HEK293 (cell line): ENCODE measurements around the gene CAPN8.

Source experiments
- CTCF ChIA-PET: fragments of 350-600 bp; formaldehyde crosslinking; extraction: SDS; loops from one replicate; lab custom pipeline; 2021; ENCODE audit warnings: antibody characterized with exemption; lab: Yijun Ruan, JAX
- POLR2A ChIA-PET: fragments of 300-600 bp; formaldehyde crosslinking; extraction: SDS; loops from one replicate; lab custom pipeline; 2020; ENCODE audit warnings: antibody characterized with exemption, inconsistent platforms; lab: Yijun Ruan, JAX
- H3K27ac ChIP-seq: fragments of 200-500 bp; sonication (Bioruptor generic); 2 replicates; pipeline ENCODE4 v1.5.1; 2014; ENCODE audit warnings: low read depth, low read length, control low read depth, inconsistent platforms; ENCODE audit errors: extremely low read depth
- H3K36me3 ChIP-seq, 2 experiments: fragments of 200-500 bp in 1 of 2; sonication (Bioruptor generic) in 1 of 2; 1 replicate in 1 of 2; 2 replicates in 1 of 2; pipeline ENCODE4 v1.5.1; 2014 to 2017; ENCODE audit warnings: inconsistent platforms in 2 of 2, low read length in 2 of 2; ENCODE audit not compliant: control insufficient read depth in 2 of 2, insufficient read depth in 1 of 2
- H3K4me1 ChIP-seq: fragments of 200-500 bp; sonication (Bioruptor generic); 2 replicates; pipeline ENCODE4 v1.5.1; 2014; ENCODE audit warnings: mild to moderate bottlenecking, low read length, inconsistent platforms; ENCODE audit not compliant: control insufficient read depth, insufficient read depth
- H3K4me3 ChIP-seq: 2 replicates; pipeline ENCODE4 v1.5.1; 2011; ENCODE audit warnings: low read depth, mild to moderate bottlenecking, control low read depth, low read length, moderate library complexity
- H3K9me3 ChIP-seq: fragments of 200-500 bp; sonication (Bioruptor generic); 2 replicates; pipeline ENCODE4 v1.5.1; 2014; ENCODE audit warnings: low read depth, low read length, inconsistent platforms; ENCODE audit not compliant: control insufficient read depth, insufficient read depth
- EGR2 ChIP-seq: fragments of 450-650 bp; formaldehyde crosslinking; IDR thresholded peaks from 2 replicates; pipeline ENCODE4 v1.5.1; 2016; ENCODE audit warnings: low read depth, missing biosample characterization, missing genetic modification characterization
- GLI4 ChIP-seq: fragments of 450-650 bp; formaldehyde crosslinking; IDR thresholded peaks from 2 replicates; pipeline ENCODE4 v1.5.1; 2016; ENCODE audit warnings: missing biosample characterization, missing genetic modification characterization
- HOXA7 ChIP-seq: sonication (generic); formaldehyde crosslinking; IDR thresholded peaks from 2 replicates; pipeline ENCODE4 v1.8.1; 2022; ENCODE audit warnings: missing genetic modification reagents, borderline replicate concordance
- MYNN ChIP-seq: fragments of 450-650 bp; formaldehyde crosslinking; IDR thresholded peaks from 2 replicates; pipeline ENCODE4 v1.5.1; 2016; ENCODE audit warnings: missing biosample characterization, missing genetic modification characterization, borderline replicate concordance
- SALL2 ChIP-seq: fragments of 450-650 bp; formaldehyde crosslinking; IDR thresholded peaks from 2 replicates; pipeline ENCODE4 v1.5.0; 2017; ENCODE audit warnings: missing biosample characterization, mild to moderate bottlenecking, missing genetic modification characterization, borderline replicate concordance
- TRIM28 ChIP-seq: IDR thresholded peaks from 2 replicates; pipeline ENCODE4 v1.6.1; 2011; ENCODE audit warnings: low read length, control low read depth, borderline replicate concordance
- TSHZ1 ChIP-seq: fragments of 450-650 bp; formaldehyde crosslinking; IDR thresholded peaks from 2 replicates; pipeline ENCODE4 v1.5.1; 2016; ENCODE audit warnings: missing biosample characterization, missing genetic modification characterization, borderline replicate concordance
- WT1 ChIP-seq: fragments of 450-650 bp; formaldehyde crosslinking; IDR thresholded peaks from 2 replicates; pipeline ENCODE4 v1.5.1; 2016; ENCODE audit warnings: missing biosample characterization, missing genetic modification characterization
- ZBTB17 ChIP-seq: fragments of 450-650 bp; formaldehyde crosslinking; IDR thresholded peaks from 2 replicates; pipeline ENCODE4 v1.5.1; 2016; ENCODE audit warnings: missing biosample characterization, missing genetic modification characterization
- ZFHX2 ChIP-seq: fragments of 450-650 bp; formaldehyde crosslinking; conservative IDR thresholded peaks from 2 replicates; pipeline ENCODE4 v1.5.1; 2016; ENCODE audit warnings: missing biosample characterization, missing genetic modification characterization
- ZIC2 ChIP-seq: fragments of 450-650 bp; formaldehyde crosslinking; IDR thresholded peaks from 2 replicates; pipeline ENCODE4 v1.5.1; 2016; ENCODE audit warnings: missing biosample characterization, missing genetic modification characterization
- ZNF114 ChIP-seq: fragments of 450-650 bp; formaldehyde crosslinking; IDR thresholded peaks from 2 replicates; pipeline ENCODE4 v1.5.0; 2017; ENCODE audit warnings: missing biosample characterization, missing genetic modification characterization
- ZNF133 ChIP-seq: fragments of 450-650 bp; formaldehyde crosslinking; IDR thresholded peaks from 2 replicates; pipeline ENCODE4 v1.5.1; 2016; ENCODE audit warnings: missing biosample characterization, missing genetic modification characterization
- ZNF157 ChIP-seq: fragments of 450-650 bp; formaldehyde crosslinking; IDR thresholded peaks from 2 replicates; pipeline ENCODE4 v1.5.1; 2016; ENCODE audit warnings: missing biosample characterization, missing genetic modification characterization
- ZNF248 ChIP-seq: fragments of 450-650 bp; formaldehyde crosslinking; IDR thresholded peaks from 2 replicates; pipeline ENCODE4 v1.5.1; 2017; ENCODE audit warnings: missing biosample characterization, missing genetic modification characterization
- ZNF341 ChIP-seq: fragments of 450-650 bp; formaldehyde crosslinking; IDR thresholded peaks from 2 replicates; pipeline ENCODE4; 2016; ENCODE audit warnings: low read depth, missing biosample characterization, missing genetic modification characterization
- ZNF37A ChIP-seq: fragments of 450-650 bp; IDR thresholded peaks from 2 replicates; pipeline ENCODE4 v1.5.1; 2018; ENCODE audit warnings: missing biosample characterization, missing genetic modification characterization
- ZNF48 ChIP-seq: fragments of 450-650 bp; formaldehyde crosslinking; IDR thresholded peaks from 2 replicates; pipeline ENCODE4 v1.5.1; 2016; ENCODE audit warnings: missing biosample characterization, missing genetic modification characterization
- ZNF488 ChIP-seq: fragments of 450-650 bp; formaldehyde crosslinking; IDR thresholded peaks from 2 replicates; pipeline ENCODE4 v1.5.1; 2016; ENCODE audit warnings: missing biosample characterization, missing genetic modification characterization
- ZNF530 ChIP-seq: fragments of 450-650 bp; formaldehyde crosslinking; IDR thresholded peaks from 2 replicates; pipeline ENCODE4 v1.5.1; 2016; ENCODE audit warnings: low read depth, missing biosample characterization, missing genetic modification characterization
- ZNF571 ChIP-seq: fragments of 450-650 bp; formaldehyde crosslinking; IDR thresholded peaks from 2 replicates; pipeline ENCODE4 v1.5.0; 2017; ENCODE audit warnings: missing biosample characterization, missing genetic modification characterization
- ZNF596 ChIP-seq: fragments of 450-650 bp; IDR thresholded peaks from 2 replicates; pipeline ENCODE4 v1.5.0; 2018; ENCODE audit warnings: missing biosample characterization, mild to moderate bottlenecking, missing genetic modification characterization, moderate library complexity
- ZNF654 ChIP-seq: fragments of 450-650 bp; formaldehyde crosslinking; IDR thresholded peaks from 2 replicates; pipeline ENCODE4 v1.5.1; 2016; ENCODE audit warnings: low read depth, missing biosample characterization, missing genetic modification characterization
- ZNF785 ChIP-seq: fragments of 450-650 bp; formaldehyde crosslinking; IDR thresholded peaks from 2 replicates; pipeline ENCODE4 v1.5.1; 2016; ENCODE audit warnings: missing biosample characterization, missing genetic modification characterization
- ZNF791 ChIP-seq: fragments of 450-650 bp; formaldehyde crosslinking; IDR thresholded peaks from 2 replicates; pipeline ENCODE4 v1.5.1; 2016; ENCODE audit warnings: missing biosample characterization, missing genetic modification characterization
- ZXDB ChIP-seq: fragments of 450-650 bp; formaldehyde crosslinking; IDR thresholded peaks from 2 replicates; pipeline ENCODE4 v1.5.1; 2016; ENCODE audit warnings: missing biosample characterization, missing genetic modification characterization

The CAPN8 gene

GRCh38 chr1:223631956-223632355 lies 33.5 kb downstream of the CAPN8 start (continued):
- TF ChIP-seq SALL2 (tag by site-specific recombination) (no peak), ZNF248 (tag by site-specific recombination) (no peak), ZNF37A (no peak), ZNF530 (no peak), ZNF785 (tag by site-specific recombination) (no peak), HOXA7 (no peak), WT1 (tag by site-specific recombination) (no peak)

GRCh38 chr1:223631473-223631872 lies 34.0 kb downstream of the CAPN8 start:
- no peak overlapping the region for H3K27ac ChIP-seq
- ChIA-PET CTCF (interaction anchor here (0.9 to 6.6 kb wide), 5 partner anchors 19 to 148 kb away, joined by 3 to 63 read pairs (median 5); no protein-coding TSS in a partner anchor), POLR2A (interaction anchor here (0.6 kb wide), 1 partner anchor 211 kb away, joined by 4 read pairs; no protein-coding TSS in a partner anchor)
- H3K9me3 ChIP-seq, result no peaks in the 10 kb centered on the region
- H3K4me3 ChIP-seq, result no peak overlapping the region
- no peaks in the 10 kb centered on the region for H3K36me3 ChIP-seq
- no peaks in the 10 kb centered on the region for H3K4me1 ChIP-seq
- TF ChIP-seq ZBTB17 (tag by site-specific recombination) (peak; percentile 58; the same call in 1 of the 2 replicates), MYNN (tag by site-specific recombination) (no peak), ZIC2 (0 out of 2 replicates have a peak, but pooled peaks have one; percentile 7)

GRCh38 chr1:223629126-223629457 lies 36.4 kb downstream of the CAPN8 start:
- Histone ChIP-seq H3K9me3 (no peaks in the 10 kb centered on the region), H3K4me3 (no peak overlapping the region), H3K27ac (no peak overlapping the region), H3K4me1 (no peaks in the 10 kb centered on the region), H3K36me3 (no peaks in the 10 kb centered on the region)
- POLR2A ChIA-PET, result no interaction called here
- CTCF ChIA-PET, result interaction anchor here (0.6 to 6.6 kb wide), 37 partner anchors 7 to 936 kb away, joined by 3 to 63 read pairs (median 5); no protein-coding TSS in a partner anchor
- TF ChIP-seq EGR2 (tag by site-specific recombination), result peak; percentile 18; the same call in 1 of the 2 replicates
- TF ChIP-seq TRIM28, result no peak
- TF ChIP-seq ZNF791 (tag by site-specific recombination), result no peak
- TF ChIP-seq ZNF571, result no peak
- TF ChIP-seq ZNF654, result no peak
- TF ChIP-seq ZFHX2 (tag by site-specific recombination), result 0 out of 2 replicates have a peak, but pooled peaks have one; percentile 6
- TF ChIP-seq ZXDB (tag by site-specific recombination), result no peak

GRCh38 chr1:223628233-223629125 lies 37.0 kb downstream of the CAPN8 start:
- Histone ChIP-seq H3K36me3 (no peaks in the 10 kb centered on the region), H3K9me3 (no peaks in the 10 kb centered on the region), H3K4me3 (no peak overlapping the region), H3K27ac (no peak overlapping the region), H3K4me1 (no peaks in the 10 kb centered on the region)
- ChIA-PET POLR2A (no interaction called here), CTCF (interaction anchor here (0.5 to 6.6 kb wide), 52 partner anchors 8 to 983 kb away, joined by 3 to 63 read pairs (median 4); no protein-coding TSS in a partner anchor)
- no peak for TF ChIP-seq GLI4 (tag by site-specific recombination)
- TF ChIP-seq EGR2 (tag by site-specific recombination), result peak; percentile 87
- TF ChIP-seq ZNF596 (tag by site-specific recombination), result no peak
- no peak for TF ChIP-seq ZNF114 (tag by site-specific recombination)
- no peak for TF ChIP-seq ZNF488
- peak; percentile 68 for TF ChIP-seq ZFHX2 (tag by site-specific recombination)
- no peak for TF ChIP-seq ZNF157 (tag by site-specific recombination)
- TF ChIP-seq ZNF133 (tag by site-specific recombination), result no peak
- no peak for TF ChIP-seq TSHZ1 (tag by site-specific recombination)
- TF ChIP-seq ZNF48 (tag by site-specific recombination), result no peak
- no peak for TF ChIP-seq ZNF341
